GM23338 (cell line): Measurements from ENCODE around the gene DTYMK. TPM values are rescaled to one million over a fixed set of nuclear protein-coding genes. Genes with fewer than 3 reads are reported as not detected.

Source experiments
- ATAC-seq: fragments of 200-7000 bp; cut with Tn5 transposase; 3 replicates; pipeline ENCODE4 v1.9.1; 2020
- DNase-seq: peaks from one replicate; pipeline ENCODE4 v3.0.0-alpha.2; 2015; ENCODE audit warnings: low spot score
- H2AFZ ChIP-seq: fragments of 200-600 bp; sonication (generic); 2 replicates; pipeline ENCODE4 v1.8.0; 2016; ENCODE audit warnings: antibody characterized with exemption, mild to moderate bottlenecking, moderate library complexity
- H3F3A ChIP-seq: fragments of 200-600 bp; sonication (generic); replicated peaks from 2 replicates; pipeline ENCODE4 v1.8.0; 2017; ENCODE audit warnings: antibody characterized with exemption, mixed run types, low read depth
- H3K27ac ChIP-seq: fragments of 200-600 bp; sonication (generic); 2 replicates; pipeline ENCODE4 v1.6.1; 2016; ENCODE audit warnings: low read depth
- H3K27me3 ChIP-seq: fragments of 200-600 bp; sonication (generic); 2 replicates; pipeline ENCODE4 v1.8.0; 2016; ENCODE audit warnings: mild to moderate bottlenecking, mixed run types, moderate library complexity; ENCODE audit not compliant: insufficient read depth
- H3K36me3 ChIP-seq: fragments of 200-600 bp; sonication (generic); 2 replicates; pipeline ENCODE4 v1.8.0; 2016; ENCODE audit warnings: mild to moderate bottlenecking; ENCODE audit not compliant: insufficient read depth
- H3K4me1 ChIP-seq: fragments of 200-600 bp; sonication (generic); 2 replicates; pipeline ENCODE4 v1.8.0; 2016; ENCODE audit warnings: mild to moderate bottlenecking, moderate library complexity; ENCODE audit not compliant: insufficient read depth
- H3K4me2 ChIP-seq: fragments of 200-600 bp; sonication (generic); 2 replicates; pipeline ENCODE4 v1.7.1; 2017; ENCODE audit warnings: mixed run types
- H3K4me3 ChIP-seq: fragments of 200-600 bp; sonication (generic); 2 replicates; pipeline ENCODE4 v1.6.1; 2016; ENCODE audit warnings: mixed run types
- H3K79me2 ChIP-seq: fragments of 200-600 bp; sonication (generic); replicated peaks from 2 replicates; pipeline ENCODE4 v1.8.0; 2017; ENCODE audit warnings: mild to moderate bottlenecking; ENCODE audit not compliant: insufficient read depth
- H3K9me2 ChIP-seq: fragments of 200-600 bp; sonication (generic); 2 replicates; pipeline ENCODE4 v1.8.0; 2017; ENCODE audit not compliant: insufficient read depth
- H4K20me1 ChIP-seq: fragments of 200-600 bp; sonication (generic); replicated peaks from 2 replicates; pipeline ENCODE4 v1.8.0; 2017; ENCODE audit warnings: mild to moderate bottlenecking; ENCODE audit not compliant: insufficient read depth
- H3K27ac Mint-ChIP-seq: 2 replicates; pipeline ENCODE4 v1.8.0; 2020; ENCODE audit warnings: inconsistent platforms, mild to moderate bottlenecking, moderate library complexity, mixed read lengths
- H3K27me3 Mint-ChIP-seq: 3 replicates; pipeline ENCODE4 v1.8.0; 2022; ENCODE audit warnings: low read depth, mild to moderate bottlenecking, moderate library complexity, mixed read lengths, inconsistent platforms; ENCODE audit not compliant: insufficient read depth, poor library complexity
- H3K36me3 Mint-ChIP-seq: 3 replicates; pipeline ENCODE4 v1.8.0; 2021; ENCODE audit warnings: low read depth, mild to moderate bottlenecking, inconsistent platforms, moderate library complexity, mixed read lengths
- H3K4me1 Mint-ChIP-seq: 3 replicates; pipeline ENCODE4 v1.8.0; 2020; ENCODE audit warnings: mild to moderate bottlenecking, inconsistent platforms, mixed read lengths
- H3K4me3 Mint-ChIP-seq: 3 replicates; pipeline ENCODE4 v1.8.0; 2021; ENCODE audit warnings: moderate library complexity, mild to moderate bottlenecking, inconsistent platforms, mixed read lengths
- H3K9me3 Mint-ChIP-seq: 3 replicates; pipeline ENCODE4 v1.8.0; 2020; ENCODE audit warnings: moderate library complexity, mild to moderate bottlenecking, inconsistent platforms, mixed read lengths
- CREB1 ChIP-seq: fragments of 250-450 bp; sonication (Bioruptor Pico); IDR thresholded peaks from 2 replicates; pipeline ENCODE4 v1.5.0; 2020; ENCODE audit warnings: low read depth, mild to moderate bottlenecking, moderate library complexity
- CTCF ChIP-seq, 2 experiments: fragments of 200-600 bp in 1 of 2; sonication (generic) in 1 of 2; conservative IDR thresholded peaks; 2 replicates each; pipeline versions ENCODE4 v1.5.1 to v1.6.1; 2016 to 2017; ENCODE audit warnings: antibody characterized with exemption in 2 of 2, low read depth in 2 of 2, mild to moderate bottlenecking in 2 of 2, moderate library complexity in 1 of 2
- ETS1 ChIP-seq: IDR thresholded peaks from 2 replicates; pipeline ENCODE4 v1.6.1; 2016; ENCODE audit warnings: antibody characterized with exemption
- EZH2 ChIP-seq: fragments of 200-600 bp; sonication (generic); IDR thresholded peaks from one replicate; pipeline ENCODE4 v1.8.0; 2017; ENCODE audit warnings: antibody characterized with exemption, mild to moderate bottlenecking, low read depth; ENCODE audit not compliant: unreplicated experiment
- EZH2phosphoT487 ChIP-seq: fragments of 200-600 bp; sonication (generic); IDR thresholded peaks from one replicate; pipeline ENCODE4 v1.8.1; 2018; ENCODE audit warnings: antibody characterized with exemption; ENCODE audit not compliant: unreplicated experiment
- JUNB ChIP-seq: IDR thresholded peaks from one replicate; pipeline ENCODE4 v1.6.1; 2016; ENCODE audit warnings: antibody characterized with exemption; ENCODE audit not compliant: unreplicated experiment
- NANOG ChIP-seq: IDR thresholded peaks from 2 replicates; pipeline ENCODE4 v1.6.1; 2016; ENCODE audit warnings: antibody characterized with exemption, borderline replicate concordance
- POLR2AphosphoS5 ChIP-seq: IDR thresholded peaks from 2 replicates; pipeline ENCODE4 v1.6.1; 2016; ENCODE audit warnings: antibody characterized with exemption, low read depth
- REST ChIP-seq: IDR thresholded peaks from one replicate; pipeline ENCODE4 v1.6.1; 2018; ENCODE audit warnings: antibody characterized with exemption; ENCODE audit not compliant: unreplicated experiment
- ZNF114 ChIP-seq: fragments of 250-450 bp; sonication (Bioruptor Pico); IDR thresholded peaks from 2 replicates; pipeline ENCODE4 v1.5.0; 2020; ENCODE audit warnings: mild to moderate bottlenecking, moderate library complexity
- ZNF331 ChIP-seq: fragments of 250-450 bp; sonication (Bioruptor Pico); IDR thresholded peaks from 2 replicates; pipeline ENCODE4 v1.5.0; 2020; ENCODE audit warnings: low read depth, mild to moderate bottlenecking, moderate library complexity
- ZNF462 ChIP-seq: fragments of 250-450 bp; sonication (Bioruptor Pico); IDR thresholded peaks from 2 replicates; pipeline ENCODE4 v1.5.0; 2020; ENCODE audit warnings: mild to moderate bottlenecking, moderate library complexity
- polyA plus RNA-seq: library from polyadenylated mRNA; unstranded; fragments of >200 nt; fragmentation: Nextera tagmentation; extraction: Ambion mirVana; gene quantifications from 2 replicates; pipeline ENCODE4 v1.2.1, GENCODE V29; 2016
- total RNA-seq: library from RNA; depleted of rRNA; stranded (reverse); fragments of >200 nt; shearing (Covaris generic); gene quantifications from 2 replicates; pipeline ENCODE4 v1.2.3, GENCODE V29; 2014

DTYMK gene
- total and polyA plus RNA-seq, 2 experiments from 2014 or later = 55.4 to 65.4 TPM

- TF ChIP-seq EZH2phosphoT487 = no peak
- no peak for TF ChIP-seq NANOG
- TF ChIP-seq POLR2AphosphoS5 = no peak
- no peak for TF ChIP-seq CREB1
- no peak for TF ChIP-seq ZNF331 (CRISPR knock-in tag)
- TF ChIP-seq EZH2 = no peak
Observed at GRCh38 chr2:241640165-241640795, 46.3 kb downstream of the DTYMK start (continued).

GRCh38 chr2:241639385-241639784 lies 47.2 kb downstream of the DTYMK start:
- no peak overlapping the region for H3K27ac Mint-ChIP-seq
- H3K4me3 ChIP-seq = peak overlapping the region; percentile 98; the same call in 1 of the 2 replicates
- H3K79me2 ChIP-seq = peaks cover 86% of the 10 kb centered on the region
- peaks cover 14% of the 10 kb centered on the region for H3K36me3 ChIP-seq
- H3K9me2 ChIP-seq = no peaks in the 10 kb centered on the region
- no peak overlapping the region for H3K27ac ChIP-seq
- peak overlapping the region; percentile 24; the same call in 2 of the 3 replicates for H3K4me3 Mint-ChIP-seq
- peaks cover 19% of the 10 kb centered on the region for H3K27me3 Mint-ChIP-seq
- peaks cover 47% of the 10 kb centered on the region for H4K20me1 ChIP-seq
- H3K27me3 ChIP-seq = no peaks in the 10 kb centered on the region
- H2AFZ ChIP-seq = no peak overlapping the region
- H3K4me2 ChIP-seq = no peak overlapping the region
- peaks cover 21% of the 10 kb centered on the region for H3F3A ChIP-seq
- peaks cover 45% of the 10 kb centered on the region for H3K36me3 Mint-ChIP-seq
- DNase-seq = peak; percentile 30
- no peak for ATAC-seq
- H3K4me1 Mint-ChIP-seq = peaks cover 36% of the 10 kb centered on the region
- peaks cover 22% of the 10 kb centered on the region for H3K9me3 Mint-ChIP-seq
- peaks cover 25% of the 10 kb centered on the region for H3K4me1 ChIP-seq
- no peak for TF ChIP-seq POLR2AphosphoS5
- TF ChIP-seq REST = no peak
- TF ChIP-seq ZNF114 (CRISPR knock-in tag) = no peak
- no peak for TF ChIP-seq ZNF462 (CRISPR knock-in tag)
- TF ChIP-seq EZH2 = no peak
- no peak for TF ChIP-seq ZNF331 (CRISPR knock-in tag)
- no peak for TF ChIP-seq EZH2phosphoT487
- TF ChIP-seq ETS1 = no peak
- TF ChIP-seq CREB1 = no peak
- TF ChIP-seq CTCF (conservative IDR thresholded peaks at IDR 0.05; ENCODE audit: low read depth in 2 of 2) = no peak
- no peak for TF ChIP-seq JUNB
